HepG2 (cell line): ENCODE results near the gene ITPR1.

Source experiments
- SALL2 ChIP-seq: sonication (generic); formaldehyde crosslinking; IDR thresholded peaks from 2 replicates; pipeline ENCODE4 v1.8.1; 2023; ENCODE audit warnings: mild to moderate bottlenecking, missing genetic modification reagents, inconsistent platforms
- SMARCC2 ChIP-seq: fragments of 450-650 bp; IDR thresholded peaks from 2 replicates; pipeline ENCODE4 v1.6.1; 2017; ENCODE audit warnings: antibody characterized with exemption, mild to moderate bottlenecking
- ZFP82 ChIP-seq: sonication (generic); formaldehyde crosslinking; IDR thresholded peaks from 2 replicates; pipeline ENCODE4 v1.5.1; 2020; ENCODE audit warnings: mild to moderate bottlenecking, missing genetic modification reagents, borderline replicate concordance
- TF ChIP-seq, protein P1 (sequence below): sonication (generic); formaldehyde crosslinking; IDR thresholded peaks from 2 replicates; pipeline ENCODE4 v1.4.0; 2020; ENCODE audit warnings: missing genetic modification reagents, borderline replicate concordance
- TF ChIP-seq, protein P2 (sequence below): sonication (generic); formaldehyde crosslinking; IDR thresholded peaks from 2 replicates; pipeline ENCODE4 v1.8.1; 2023; ENCODE audit warnings: missing genetic modification reagents, inconsistent platforms, borderline replicate concordance

DNA sequence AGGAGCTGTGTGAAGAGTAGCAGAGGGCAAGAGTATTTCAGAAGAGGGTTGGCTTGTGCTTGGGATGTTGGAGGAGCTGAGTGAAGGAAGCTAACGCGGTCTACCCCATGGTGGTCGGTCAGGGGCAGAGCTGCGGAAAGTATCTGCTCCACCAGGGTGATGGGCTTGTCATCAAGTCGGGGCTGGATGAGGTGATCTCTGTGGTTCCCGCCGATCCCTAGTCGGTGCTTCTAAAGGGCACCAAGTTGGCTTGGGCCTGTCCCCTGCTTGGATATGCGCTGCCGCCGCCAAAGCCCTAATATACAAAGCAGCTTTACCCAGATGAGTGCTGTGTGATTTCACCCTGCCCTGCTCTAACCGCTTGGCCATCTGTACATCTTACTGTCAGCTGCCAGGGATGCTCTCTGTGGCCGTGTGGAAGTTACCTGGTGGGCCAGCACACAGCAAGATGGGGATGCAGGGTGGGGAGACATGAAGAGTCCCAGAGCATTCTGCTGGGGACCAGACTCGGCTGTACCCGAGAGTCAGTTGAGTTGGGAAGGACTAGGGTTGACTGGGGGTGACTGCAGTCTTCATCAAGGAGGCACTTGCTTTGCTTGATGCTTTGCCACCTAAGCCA is 260.0 kb downstream of the ITPR1 start:
- TF ChIP-seq, protein P1, sequence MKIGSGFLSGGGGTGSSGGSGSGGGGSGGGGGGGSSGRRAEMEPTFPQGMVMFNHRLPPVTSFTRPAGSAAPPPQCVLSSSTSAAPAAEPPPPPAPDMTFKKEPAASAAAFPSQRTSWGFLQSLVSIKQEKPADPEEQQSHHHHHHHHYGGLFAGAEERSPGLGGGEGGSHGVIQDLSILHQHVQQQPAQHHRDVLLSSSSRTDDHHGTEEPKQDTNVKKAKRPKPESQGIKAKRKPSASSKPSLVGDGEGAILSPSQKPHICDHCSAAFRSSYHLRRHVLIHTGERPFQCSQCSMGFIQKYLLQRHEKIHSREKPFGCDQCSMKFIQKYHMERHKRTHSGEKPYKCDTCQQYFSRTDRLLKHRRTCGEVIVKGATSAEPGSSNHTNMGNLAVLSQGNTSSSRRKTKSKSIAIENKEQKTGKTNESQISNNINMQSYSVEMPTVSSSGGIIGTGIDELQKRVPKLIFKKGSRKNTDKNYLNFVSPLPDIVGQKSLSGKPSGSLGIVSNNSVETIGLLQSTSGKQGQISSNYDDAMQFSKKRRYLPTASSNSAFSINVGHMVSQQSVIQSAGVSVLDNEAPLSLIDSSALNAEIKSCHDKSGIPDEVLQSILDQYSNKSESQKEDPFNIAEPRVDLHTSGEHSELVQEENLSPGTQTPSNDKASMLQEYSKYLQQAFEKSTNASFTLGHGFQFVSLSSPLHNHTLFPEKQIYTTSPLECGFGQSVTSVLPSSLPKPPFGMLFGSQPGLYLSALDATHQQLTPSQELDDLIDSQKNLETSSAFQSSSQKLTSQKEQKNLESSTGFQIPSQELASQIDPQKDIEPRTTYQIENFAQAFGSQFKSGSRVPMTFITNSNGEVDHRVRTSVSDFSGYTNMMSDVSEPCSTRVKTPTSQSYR (CRISPR knock-in tag) = no peak
- TF ChIP-seq ZFP82 (CRISPR knock-in tag) (no peak), SMARCC2 (no peak), SALL2 (CRISPR knock-in tag) (no peak)
- TF ChIP-seq, protein P2, sequence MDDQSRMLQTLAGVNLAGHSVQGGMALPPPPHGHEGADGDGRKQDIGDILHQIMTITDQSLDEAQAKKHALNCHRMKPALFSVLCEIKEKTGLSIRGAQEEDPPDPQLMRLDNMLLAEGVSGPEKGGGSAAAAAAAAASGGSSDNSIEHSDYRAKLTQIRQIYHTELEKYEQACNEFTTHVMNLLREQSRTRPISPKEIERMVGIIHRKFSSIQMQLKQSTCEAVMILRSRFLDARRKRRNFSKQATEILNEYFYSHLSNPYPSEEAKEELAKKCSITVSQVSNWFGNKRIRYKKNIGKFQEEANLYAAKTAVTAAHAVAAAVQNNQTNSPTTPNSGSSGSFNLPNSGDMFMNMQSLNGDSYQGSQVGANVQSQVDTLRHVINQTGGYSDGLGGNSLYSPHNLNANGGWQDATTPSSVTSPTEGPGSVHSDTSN = no peak
